NB4 (cell line): ENCODE data around the gene DCLK3.

Experiments
- DNase-seq: peaks from one replicate; pipeline ENCODE4 v3.0.0; 2010; ENCODE audit warnings: low read depth
- H3K4me3 ChIP-seq: one replicate; pipeline ENCODE4 v1.5.1; 2011; ENCODE audit warnings: mild to moderate bottlenecking, low read depth, low read length, moderate library complexity
- MYC ChIP-seq: IDR thresholded peaks from 2 replicates; pipeline ENCODE4 v1.6.1; 2011; ENCODE audit warnings: low read depth, low read length
- POLR2A ChIP-seq: IDR thresholded peaks from 2 replicates; pipeline ENCODE4 v1.6.1; 2011; ENCODE audit warnings: mild to moderate bottlenecking; ENCODE audit not compliant: insufficient read length; ENCODE audit errors: extremely low read depth
- TF ChIP-seq, protein P1 (sequence below): IDR thresholded peaks from one replicate; pipeline ENCODE4 v1.5.1; 2012; ENCODE audit warnings: low read depth, low read length
- TF ChIP-seq, protein P2 (sequence below): IDR thresholded peaks from 2 replicates; pipeline ENCODE4 v1.6.1; 2011; ENCODE audit warnings: low read depth, low read length

The DCLK3 gene

DNA sequence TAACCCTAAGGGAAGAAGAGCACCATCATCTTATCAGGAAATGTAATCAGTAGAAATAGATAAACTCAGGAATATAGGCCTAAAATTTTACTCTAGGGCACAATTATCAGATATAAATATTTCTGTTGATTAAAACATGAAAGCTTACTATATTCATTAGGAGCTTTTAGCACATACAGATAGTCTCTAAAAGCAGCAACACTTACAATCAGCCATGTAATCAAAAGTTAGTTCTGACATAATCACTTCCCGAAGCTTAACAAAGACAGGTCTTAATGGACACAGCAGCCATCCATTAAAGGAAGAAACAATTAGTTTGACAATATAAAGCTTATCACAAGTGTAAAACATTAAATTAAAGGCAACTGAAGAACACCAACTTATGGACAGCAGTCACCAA, 30.6 kb downstream of the DCLK3 start:
- H3K4me3 ChIP-seq, result no peak overlapping the region
- no peak for DNase-seq
- TF ChIP-seq, protein P1, sequence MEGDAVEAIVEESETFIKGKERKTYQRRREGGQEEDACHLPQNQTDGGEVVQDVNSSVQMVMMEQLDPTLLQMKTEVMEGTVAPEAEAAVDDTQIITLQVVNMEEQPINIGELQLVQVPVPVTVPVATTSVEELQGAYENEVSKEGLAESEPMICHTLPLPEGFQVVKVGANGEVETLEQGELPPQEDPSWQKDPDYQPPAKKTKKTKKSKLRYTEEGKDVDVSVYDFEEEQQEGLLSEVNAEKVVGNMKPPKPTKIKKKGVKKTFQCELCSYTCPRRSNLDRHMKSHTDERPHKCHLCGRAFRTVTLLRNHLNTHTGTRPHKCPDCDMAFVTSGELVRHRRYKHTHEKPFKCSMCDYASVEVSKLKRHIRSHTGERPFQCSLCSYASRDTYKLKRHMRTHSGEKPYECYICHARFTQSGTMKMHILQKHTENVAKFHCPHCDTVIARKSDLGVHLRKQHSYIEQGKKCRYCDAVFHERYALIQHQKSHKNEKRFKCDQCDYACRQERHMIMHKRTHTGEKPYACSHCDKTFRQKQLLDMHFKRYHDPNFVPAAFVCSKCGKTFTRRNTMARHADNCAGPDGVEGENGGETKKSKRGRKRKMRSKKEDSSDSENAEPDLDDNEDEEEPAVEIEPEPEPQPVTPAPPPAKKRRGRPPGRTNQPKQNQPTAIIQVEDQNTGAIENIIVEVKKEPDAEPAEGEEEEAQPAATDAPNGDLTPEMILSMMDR, result no peak
- TF ChIP-seq POLR2A (no peak), MYC (no peak)
- TF ChIP-seq, protein P2, sequence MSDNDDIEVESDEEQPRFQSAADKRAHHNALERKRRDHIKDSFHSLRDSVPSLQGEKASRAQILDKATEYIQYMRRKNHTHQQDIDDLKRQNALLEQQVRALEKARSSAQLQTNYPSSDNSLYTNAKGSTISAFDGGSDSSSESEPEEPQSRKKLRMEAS, result no peak

- no peak overlapping the region for H3K4me3 ChIP-seq
- TF ChIP-seq, protein P1, result no peak
- TF ChIP-seq, protein P2, result no peak
- TF ChIP-seq MYC (no peak), POLR2A (no peak)
- DNase-seq, result no peak
Observed at GRCh38 chr3:36733162-36733696, 31.1 kb downstream of the DCLK3 start.

DNA sequence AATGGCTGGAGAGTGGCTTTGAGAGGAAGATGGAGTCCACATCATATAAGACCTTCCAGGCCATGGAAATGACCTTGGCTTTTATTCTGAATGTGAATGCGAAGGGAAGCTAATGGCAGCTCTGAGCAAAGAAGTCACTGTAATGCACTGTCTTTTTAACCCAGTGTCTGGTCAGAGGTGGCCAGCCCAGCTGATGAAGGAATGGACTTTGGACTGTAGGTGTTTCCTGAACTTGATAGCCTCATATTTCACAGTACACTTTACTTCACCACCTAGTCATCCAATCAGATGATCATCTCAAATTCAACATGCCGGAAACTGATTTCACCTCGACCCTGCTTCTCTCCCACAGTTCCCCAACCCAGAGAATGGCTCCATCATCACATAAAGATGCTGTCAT, 33.4 kb downstream of the DCLK3 start:
- H3K4me3 ChIP-seq, result no peak overlapping the region
- no peak for DNase-seq
- no peak for TF ChIP-seq MYC
- TF ChIP-seq, protein P1, result no peak
- TF ChIP-seq POLR2A, result no peak

DNA sequence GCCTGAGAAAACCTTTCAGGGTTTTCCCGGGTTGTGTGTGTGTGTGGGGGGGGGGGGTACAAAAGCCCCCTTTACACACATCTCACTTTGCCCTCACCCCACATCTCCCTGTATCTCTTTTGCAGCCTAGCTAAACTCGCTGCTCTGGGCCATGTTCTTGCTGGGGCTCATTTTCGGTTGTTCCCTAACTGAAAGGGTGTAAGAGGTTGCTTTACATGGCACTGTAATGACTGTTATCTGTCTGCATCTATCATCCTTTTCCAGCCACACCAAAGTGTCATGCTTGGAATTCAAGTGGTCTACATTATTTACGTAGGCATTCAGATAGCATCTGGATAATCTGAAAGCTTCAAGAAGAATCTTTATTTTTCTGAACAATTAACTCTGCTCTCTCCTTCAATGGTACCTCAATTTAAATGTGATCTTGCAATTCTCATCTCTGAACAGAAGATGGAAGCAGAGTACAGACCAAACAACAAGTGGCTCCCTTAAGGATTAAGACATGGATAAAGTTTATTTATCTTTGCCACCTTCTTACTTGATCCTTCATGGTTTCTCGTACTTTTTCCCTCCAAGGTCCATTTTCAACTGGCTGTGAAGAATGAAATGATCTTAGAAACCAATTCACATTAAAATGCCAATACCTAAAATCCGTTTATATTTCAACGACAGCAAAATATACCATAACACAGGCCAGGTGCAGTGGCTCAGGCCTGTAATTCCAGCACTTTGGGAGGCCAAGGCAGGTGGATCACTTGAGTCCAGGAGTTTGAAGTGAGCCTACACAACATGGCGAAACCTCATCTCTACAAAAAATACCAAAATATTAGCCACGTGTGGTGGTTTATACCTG, 34.9 kb downstream of the DCLK3 start:
- H3K4me3 ChIP-seq, result no peak overlapping the region
- DNase-seq, result peak; percentile 49
- TF ChIP-seq POLR2A (no peak), MYC (0 out of 2 replicates have a peak, but pooled peaks have one; percentile 19)
- TF ChIP-seq, protein P1, result peak; percentile 45
- TF ChIP-seq, protein P2, result no peak

- H3K4me3 ChIP-seq, result no peak overlapping the region
- DNase-seq, result no peak
- TF ChIP-seq, protein P2, result no peak
- TF ChIP-seq POLR2A (no peak), MYC (no peak)
- TF ChIP-seq, protein P1, result no peak
Observed at GRCh38 chr3:36714343-36715086, 49.8 kb downstream of the DCLK3 start.
